GM06990 (cell line): Measurements from ENCODE around the gene KRTAP2-3.

Source experiments
- DNase-seq: peaks from one replicate; pipeline ENCODE4 v3.0.0-alpha.2; 2011; ENCODE audit not compliant: insufficient read length; ENCODE audit errors: extremely low read depth
- H3K27me3 ChIP-seq: replicated peaks from 2 replicates; pipeline ENCODE4 v1.6.0; 2011; ENCODE audit warnings: low read length; ENCODE audit not compliant: control insufficient read depth, insufficient read depth
- H3K36me3 ChIP-seq: 2 replicates; pipeline ENCODE4 v1.5.1; 2011; ENCODE audit warnings: low read length; ENCODE audit not compliant: control insufficient read depth, insufficient read depth
- H3K4me3 ChIP-seq: replicated peaks from 2 replicates; pipeline ENCODE4 v1.5.1; 2011; ENCODE audit warnings: low read depth, mild to moderate bottlenecking, control low read depth, low read length
- TF ChIP-seq, protein P1 (sequence below): IDR thresholded peaks from 2 replicates; pipeline ENCODE4 v1.5.1; 2011; ENCODE audit warnings: low read length, control low read depth, mild to moderate bottlenecking, inconsistent platforms; ENCODE audit not compliant: insufficient read depth, poor library complexity, severe bottlenecking

The KRTAP2-3 gene

DNA sequence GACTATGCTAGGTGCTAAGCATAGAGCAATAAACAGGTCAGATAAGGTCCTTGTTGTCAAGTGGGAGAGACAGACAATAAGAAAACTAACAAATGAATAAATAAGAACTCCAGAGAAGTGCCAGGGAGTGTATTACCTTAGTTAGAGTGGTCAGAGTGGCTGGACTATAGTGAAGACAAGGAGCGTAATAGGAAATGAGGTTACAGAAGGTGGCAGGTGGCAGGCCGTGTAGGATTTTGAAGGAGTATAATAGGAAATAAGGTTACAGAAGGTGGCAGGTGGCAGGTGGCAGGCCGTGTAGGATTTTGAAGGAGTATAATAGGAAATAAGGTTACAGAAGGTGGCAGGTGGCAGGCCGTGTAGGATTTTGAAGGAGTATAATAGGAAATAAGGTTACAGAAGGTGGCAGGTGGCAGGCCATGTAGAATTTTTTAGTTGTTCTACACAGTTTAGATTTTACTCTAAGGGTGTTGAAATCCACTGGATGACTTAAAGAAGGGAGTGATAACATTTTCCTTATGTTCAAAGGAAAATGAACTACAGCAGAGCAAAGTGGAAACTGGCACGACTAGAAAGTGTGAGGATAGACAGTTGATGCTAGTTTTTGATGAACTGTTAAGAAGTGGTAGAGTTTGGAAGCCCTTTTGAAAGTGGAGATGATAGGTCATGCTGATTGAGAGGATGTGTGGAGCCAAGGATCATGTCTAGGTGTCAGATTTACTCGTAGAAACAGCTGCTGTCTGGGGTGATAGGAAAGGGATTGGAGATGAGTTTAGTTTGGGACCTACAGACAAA is 47.4 kb downstream of the KRTAP2-3 start:
- DNase-seq = no peak
- Histone ChIP-seq H3K27me3 (no peaks in the 10 kb centered on the region), H3K36me3 (no peaks in the 10 kb centered on the region), H3K4me3 (no peak overlapping the region)
- TF ChIP-seq, protein P1, sequence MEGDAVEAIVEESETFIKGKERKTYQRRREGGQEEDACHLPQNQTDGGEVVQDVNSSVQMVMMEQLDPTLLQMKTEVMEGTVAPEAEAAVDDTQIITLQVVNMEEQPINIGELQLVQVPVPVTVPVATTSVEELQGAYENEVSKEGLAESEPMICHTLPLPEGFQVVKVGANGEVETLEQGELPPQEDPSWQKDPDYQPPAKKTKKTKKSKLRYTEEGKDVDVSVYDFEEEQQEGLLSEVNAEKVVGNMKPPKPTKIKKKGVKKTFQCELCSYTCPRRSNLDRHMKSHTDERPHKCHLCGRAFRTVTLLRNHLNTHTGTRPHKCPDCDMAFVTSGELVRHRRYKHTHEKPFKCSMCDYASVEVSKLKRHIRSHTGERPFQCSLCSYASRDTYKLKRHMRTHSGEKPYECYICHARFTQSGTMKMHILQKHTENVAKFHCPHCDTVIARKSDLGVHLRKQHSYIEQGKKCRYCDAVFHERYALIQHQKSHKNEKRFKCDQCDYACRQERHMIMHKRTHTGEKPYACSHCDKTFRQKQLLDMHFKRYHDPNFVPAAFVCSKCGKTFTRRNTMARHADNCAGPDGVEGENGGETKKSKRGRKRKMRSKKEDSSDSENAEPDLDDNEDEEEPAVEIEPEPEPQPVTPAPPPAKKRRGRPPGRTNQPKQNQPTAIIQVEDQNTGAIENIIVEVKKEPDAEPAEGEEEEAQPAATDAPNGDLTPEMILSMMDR = no peak

DNA sequence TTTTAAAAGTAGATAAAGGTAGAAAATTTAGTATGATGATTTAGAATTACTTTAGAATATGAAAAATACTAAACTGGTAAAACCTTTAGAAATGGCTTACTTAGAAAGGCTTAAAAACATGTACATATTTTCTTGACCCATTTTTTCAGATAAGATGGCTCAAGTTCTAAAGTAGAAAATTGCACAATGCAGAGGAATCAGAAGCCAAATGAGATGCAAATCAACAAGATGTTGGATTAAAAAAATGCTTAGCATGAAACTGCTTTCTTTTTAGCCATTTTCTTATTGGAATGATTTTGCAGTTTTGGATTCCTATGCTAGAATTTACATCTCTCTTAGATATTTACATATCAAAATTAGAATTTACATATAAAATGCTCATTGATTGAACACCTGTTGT is 49.5 kb downstream of the KRTAP2-3 start:
- TF ChIP-seq, protein P1 = no peak
- Histone ChIP-seq H3K36me3 (no peaks in the 10 kb centered on the region), H3K4me3 (no peak overlapping the region), H3K27me3 (no peaks in the 10 kb centered on the region)
- DNase-seq = no peak

DNA sequence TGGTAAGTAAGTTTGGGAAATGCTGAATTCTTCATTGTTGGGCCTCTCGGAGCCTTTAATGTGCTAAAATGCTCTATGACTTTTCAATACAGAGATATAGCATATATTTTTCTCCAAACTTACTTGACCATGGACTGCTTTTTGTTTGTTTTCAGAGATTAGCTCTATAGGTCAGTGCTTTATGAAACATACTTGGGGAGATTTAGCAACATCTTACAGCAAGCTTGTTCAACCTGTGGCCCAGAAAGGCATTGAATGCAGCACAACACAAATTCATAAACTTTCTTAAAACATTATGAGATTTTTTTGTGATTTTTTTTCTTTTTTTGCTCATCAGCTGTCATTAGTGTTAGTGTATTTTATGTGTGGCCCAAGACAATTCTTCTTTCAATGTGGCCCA is 50.0 kb downstream of the KRTAP2-3 start:
- Histone ChIP-seq H3K4me3 (no peak overlapping the region), H3K36me3 (no peaks in the 10 kb centered on the region), H3K27me3 (no peaks in the 10 kb centered on the region)
- DNase-seq = no peak
- TF ChIP-seq, protein P1 = no peak

DNA sequence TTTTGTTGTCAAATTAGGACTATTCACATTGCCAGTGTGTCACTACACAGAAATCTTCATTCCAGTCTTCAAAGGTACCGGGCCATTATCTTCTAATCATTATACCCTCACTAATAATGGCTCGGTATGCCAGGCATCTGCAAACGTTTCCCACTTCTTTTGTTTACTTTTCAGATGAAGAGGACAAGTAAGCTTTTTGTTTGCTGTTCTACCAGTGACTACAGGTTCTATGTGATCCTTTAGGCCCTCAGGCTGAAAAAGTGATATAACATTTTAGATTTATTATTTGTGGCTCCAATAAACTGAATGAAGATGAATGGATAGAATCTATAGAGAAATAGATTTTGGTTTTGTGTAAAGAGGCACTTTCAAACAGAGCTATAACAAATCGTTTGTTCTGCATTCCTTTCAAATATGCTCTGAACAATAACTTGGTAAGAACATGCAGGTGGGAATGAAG is 50.6 kb downstream of the KRTAP2-3 start:
- Histone ChIP-seq H3K4me3 (no peak overlapping the region), H3K27me3 (no peaks in the 10 kb centered on the region; the same call in 1 of the 2 replicates), H3K36me3 (no peaks in the 10 kb centered on the region)
- DNase-seq = no peak
- TF ChIP-seq, protein P1 = no peak
